Amniotic epithelial cell (primary cell): ENCODE results near the gene PSAP.
"Not testable (repeated sequence)": the region's sequence is repeated elsewhere in the genome, so short reads cannot be mapped to it uniquely, and the experiment has no call there.

ENCODE experiments used
- DNase-seq: peaks from one replicate; pipeline ENCODE4 v3.0.0-alpha.2; 2010; ENCODE audit warnings: low read depth

PSAP gene

GRCh38 chr10:71873582-71874211 lies 22.6 kb upstream of the PSAP start:
- no peak for DNase-seq

- not testable (repeated sequence) for DNase-seq
Observed at GRCh38 chr10:71869601-71870000, 18.6 kb upstream of the PSAP start.

GRCh38 chr10:71868192-71868697 lies 17.2 kb upstream of the PSAP start:
- DNase-seq, result peak; percentile 78

- no peak for DNase-seq
Observed at GRCh38 chr10:71865561-71866041, 14.6 kb upstream of the PSAP start.

GRCh38 chr10:71864911-71865361 lies 13.9 kb upstream of the PSAP start:
- DNase-seq, result peak; percentile 87

GRCh38 chr10:71863203-71863602 lies 12.2 kb upstream of the PSAP start:
- peak; percentile 80 for DNase-seq

- peak; percentile 100 for DNase-seq
Observed at GRCh38 chr10:71860243-71861029, 9.4 kb upstream of the PSAP start.

- no peak for DNase-seq
Observed at GRCh38 chr10:71857934-71858890, 7.2 kb upstream of the PSAP start.

- no peak for DNase-seq
Observed at GRCh38 chr10:71856619-71857018, 5.6 kb upstream of the PSAP start.

GRCh38 chr10:71854031-71854430 lies 3.0 kb upstream of the PSAP start:
- DNase-seq, result no peak

GRCh38 chr10:71852355-71852937 lies 1.4 kb upstream of the PSAP start:
- no peak for DNase-seq

GRCh38 chr10:71851465-71852095 lies 529 bp upstream of the PSAP start:
- not testable (repeated sequence) for DNase-seq

GRCh38 chr10:71850021-71850742 lies 869 bp downstream of the PSAP start:
- DNase-seq, result no peak

GRCh38 chr10:71849461-71849908 lies 1.6 kb downstream of the PSAP start:
- no peak for DNase-seq

GRCh38 chr10:71848325-71849275 lies 2.5 kb downstream of the PSAP start:
- DNase-seq, result no peak

- DNase-seq, result no peak
Observed at GRCh38 chr10:71847418-71847817, 3.6 kb downstream of the PSAP start.

GRCh38 chr10:71846816-71847215 lies 4.2 kb downstream of the PSAP start:
- no peak for DNase-seq

- peak; percentile 80 for DNase-seq
Observed at GRCh38 chr10:71845410-71846405, 5.3 kb downstream of the PSAP start.
